K562 (cell line): ENCODE results near the gene CASKIN1. TPM values are rescaled to one million over a fixed set of nuclear protein-coding genes. Genes with fewer than 3 reads are reported as not detected.

Experiments
- BRCA1 ChIP-seq, 2 experiments: fragments of 450-650 bp in 1 of 2; sonication (generic) in 1 of 2; formaldehyde crosslinking in 1 of 2; IDR thresholded peaks; 2 replicates each; pipeline versions ENCODE4 v1.5.0 to v1.6.1; 2017 to 2020; ENCODE audit warnings: mild to moderate bottlenecking in 1 of 2, missing genetic modification reagents in 1 of 2
- CSDE1 ChIP-seq, 2 experiments: fragments of 450-650 bp; IDR thresholded peaks; 2 replicates each; pipeline ENCODE4 v1.6.1; 2016; ENCODE audit warnings: mild to moderate bottlenecking in 1 of 2
- DEAF1 ChIP-seq: fragments of 450-650 bp; formaldehyde crosslinking; IDR thresholded peaks from 2 replicates; pipeline ENCODE4 v1.4.0; 2020; ENCODE audit warnings: mild to moderate bottlenecking, moderate library complexity
- FOS ChIP-seq: IDR thresholded peaks from 3 replicates; pipeline ENCODE4 v1.6.1; 2011; ENCODE audit not compliant: insufficient read length; ENCODE audit errors: extremely low read depth
- GABPB1 ChIP-seq: sonication (generic); formaldehyde crosslinking; IDR thresholded peaks from 2 replicates; pipeline ENCODE4 v1.8.0; 2022; ENCODE audit warnings: mild to moderate bottlenecking, missing genetic modification reagents
- HDAC1 ChIP-seq, 2 experiments: fragments of 450-650 bp; IDR thresholded peaks; 2 replicates each; pipeline ENCODE4 v1.6.1; 2016 to 2017; ENCODE audit warnings: inconsistent platforms in 1 of 2, mild to moderate bottlenecking in 1 of 2, moderate library complexity in 1 of 2
- HDGF ChIP-seq: fragments of 450-650 bp; IDR thresholded peaks from 2 replicates; pipeline ENCODE4 v1.6.1; 2016
- HIVEP1 ChIP-seq: fragments of 250-450 bp; sonication (Bioruptor Pico); IDR thresholded peaks from 2 replicates; pipeline ENCODE4 v1.4.0; 2020; ENCODE audit warnings: mild to moderate bottlenecking
- HOXB6 ChIP-seq: fragments of 250-450 bp; sonication (Bioruptor Pico); IDR thresholded peaks from 2 replicates; pipeline ENCODE4 v1.5.1; 2022; ENCODE audit warnings: mild to moderate bottlenecking, borderline replicate concordance
- KLF6 ChIP-seq: fragments of 250-450 bp; sonication (Bioruptor Pico); IDR thresholded peaks from 2 replicates; pipeline ENCODE4 v1.4.0; 2020; ENCODE audit warnings: mild to moderate bottlenecking, moderate library complexity, borderline replicate concordance
- POLR2AphosphoS2 ChIP-seq: IDR thresholded peaks from 2 replicates; pipeline ENCODE4 v1.6.1; 2012; ENCODE audit warnings: low read length, improper control_type of control experiment
- POLR2H ChIP-seq: IDR thresholded peaks from 2 replicates; pipeline ENCODE4 v1.6.1; 2016; ENCODE audit warnings: missing genetic modification characterization, low read depth, mild to moderate bottlenecking, control low read depth, missing compliant biosample characterization, moderate library complexity
- PTBP1 ChIP-seq: fragments of 200-400 bp; formaldehyde crosslinking; IDR thresholded peaks from 2 replicates; pipeline ENCODE4 v1.6.1; 2017; ENCODE audit warnings: low read depth, low read length
- RBM25 ChIP-seq: fragments of 200-400 bp; formaldehyde crosslinking; IDR thresholded peaks from 2 replicates; pipeline ENCODE4 v1.6.1; 2018; ENCODE audit warnings: low read length, low read depth, moderate library complexity; ENCODE audit not compliant: severe bottlenecking
- SIN3B ChIP-seq: fragments of 450-650 bp; IDR thresholded peaks from 2 replicates; pipeline ENCODE4 v1.6.1; 2017; ENCODE audit warnings: low read depth, mild to moderate bottlenecking, moderate library complexity
- SIX5 ChIP-seq, 2 experiments: IDR thresholded peaks; 2 replicates each; pipeline ENCODE4 v1.6.1; 2011; ENCODE audit warnings: low read length in 2 of 2, borderline replicate concordance in 1 of 2, low read depth in 1 of 2, mild to moderate bottlenecking in 1 of 2, moderate library complexity in 1 of 2; ENCODE audit not compliant: insufficient read depth in 1 of 2
- SMAD3 ChIP-seq: fragments of 450-650 bp; formaldehyde crosslinking; conservative IDR thresholded peaks from 2 replicates; pipeline ENCODE4 v1.4.0; 2020; ENCODE audit warnings: mild to moderate bottlenecking
- SP1 ChIP-seq: sonication (generic); formaldehyde crosslinking; IDR thresholded peaks from 2 replicates; pipeline ENCODE4 v1.8.1; 2022; ENCODE audit warnings: mild to moderate bottlenecking, missing genetic modification reagents
- SRF ChIP-seq, 2 experiments: fragments of 250-450, 450-650 bp in 1 of 2; sonication (Bioruptor Pico) in 1 of 2; sonication (generic) in 1 of 2; formaldehyde crosslinking; IDR thresholded peaks; 2 replicates each; pipeline versions ENCODE4 v1.5.0 to v1.5.1; 2020 to 2022; ENCODE audit warnings: mild to moderate bottlenecking in 1 of 2, missing genetic modification reagents in 1 of 2
- TCFL5 ChIP-seq: fragments of 250-450 bp; sonication (Bioruptor Pico); conservative IDR thresholded peaks from 2 replicates; pipeline ENCODE4 v1.6.1; 2021; ENCODE audit warnings: mild to moderate bottlenecking, moderate library complexity, matching md5 sums
- THRB ChIP-seq: fragments of 450-650 bp; formaldehyde crosslinking; conservative IDR thresholded peaks from 2 replicates; pipeline ENCODE4 v1.4.0; 2022; ENCODE audit warnings: mild to moderate bottlenecking, missing genetic modification characterization
- ZEB2 ChIP-seq: fragments of 450-650 bp; IDR thresholded peaks from 2 replicates; pipeline ENCODE4 v1.6.1; 2016
- ZNF23 ChIP-seq: fragments of 250-450 bp; sonication (Bioruptor Pico); IDR thresholded peaks from 2 replicates; pipeline ENCODE4 v1.4.0; 2020; ENCODE audit warnings: mild to moderate bottlenecking
- ZNF239 ChIP-seq: fragments of 250-450 bp; sonication (Bioruptor Pico); IDR thresholded peaks from 2 replicates; pipeline ENCODE4 v1.4.0; 2020; ENCODE audit warnings: mild to moderate bottlenecking
- ZNF551 ChIP-seq: fragments of 250-450 bp; sonication (Bioruptor Pico); IDR thresholded peaks from 2 replicates; pipeline ENCODE4 v1.5.0; 2021; ENCODE audit warnings: mild to moderate bottlenecking, moderate library complexity
- ZNF79 ChIP-seq: fragments of 250-450 bp; sonication (Bioruptor Pico); IDR thresholded peaks from 2 replicates; pipeline ENCODE4 v1.4.0; 2020; ENCODE audit warnings: low read depth, mild to moderate bottlenecking, moderate library complexity
- ZZZ3 ChIP-seq: fragments of 450-650 bp; IDR thresholded peaks from 2 replicates; pipeline ENCODE4 v1.6.1; 2016; ENCODE audit warnings: antibody characterized with exemption, mild to moderate bottlenecking, moderate library complexity
- polyA plus RNA-seq, 8 experiments: library from polyadenylated mRNA; depleted of rRNA in 4 of 8; stranded (reverse) in 5 of 8; unstranded in 3 of 8; fragments of >200 nt; fragmentation: Nextera tagmentation in 2 of 8; fragmentation: Illumina TruSeq in 1 of 8; extraction: Ambion mirVana in 2 of 8; extraction: Trizol in 1 of 8; gene quantifications; 2 replicates each; pipeline versions ENCODE4 v1.2.1 to v1.2.3, GENCODE V29; 2011 to 2014; ENCODE audit warnings: inconsistent platforms in 1 of 8, missing spikeins in 1 of 8
- total RNA-seq, 7 experiments: library from RNA; depleted of rRNA in 6 of 7; stranded (reverse); fragments of >200 nt in 6 of 7; fragmentation: Illumina TruSeq in 2 of 7; extraction: Trizol in 2 of 7; gene quantifications; 2 replicates each; pipeline versions ENCODE4 v1.2.1 to v1.2.3, GENCODE V29; 2011 to 2021; ENCODE audit warnings: low replicate concordance in 1 of 7

The CASKIN1 gene
- total and polyA plus RNA-seq, 9 of the 15 experiments (the other 6 are each of a cell fraction or from before 2014, with no cell fraction given), result 0.15 to 4.5 (median 1.5) TPM; not detected in 2

- TF ChIP-seq HOXB6 (CRISPR knock-in tag), result peak; percentile 85
- peak; percentile 79; the same call in 1 of the 2 replicates for TF ChIP-seq THRB (CRISPR knock-in tag)
- 0 out of 2 replicates have a peak, but pooled peaks have one; percentile 13 for TF ChIP-seq SMAD3 (CRISPR knock-in tag)
- TF ChIP-seq HDAC1 (IDR thresholded peaks at IDR 0.05), result peak; percentile 31 to 92; a peak in 2 of 4 replicates
- peak; percentile 83 for TF ChIP-seq FOS
- TF ChIP-seq CSDE1 (IDR thresholded peaks at IDR 0.05), result no peak; a peak in 1 of 4 replicates
- TF ChIP-seq BRCA1 (IDR thresholded peaks at IDR 0.05), result no peak
- TF ChIP-seq BRCA1 (CRISPR knock-in tag; IDR thresholded peaks at IDR 0.05), result no peak
- peak; percentile 97 for TF ChIP-seq GABPB1
- TF ChIP-seq ZNF23 (CRISPR knock-in tag), result no peak
- TF ChIP-seq POLR2H, result peak; percentile 99
- TF ChIP-seq POLR2AphosphoS2, result peak; percentile 97
- TF ChIP-seq ZZZ3, result no peak; the same call in 1 of the 2 replicates
- no peak for TF ChIP-seq PTBP1
- TF ChIP-seq ZNF79 (CRISPR knock-in tag), result no peak
- TF ChIP-seq HDGF, result no peak
- TF ChIP-seq KLF6 (CRISPR knock-in tag), result peak; percentile 13; the same call in 1 of the 2 replicates
- no peak for TF ChIP-seq ZNF551 (CRISPR knock-in tag)
- TF ChIP-seq SRF (CRISPR knock-in tag; IDR thresholded peaks at IDR 0.05), result peak in 1 of 2 experiments; percentile 88; a peak in 2 of 4 replicates
- TF ChIP-seq SIN3B, result peak; percentile 65; the same call in 1 of the 2 replicates
- peak; percentile 24; the same call in 1 of the 2 replicates for TF ChIP-seq ZNF239 (CRISPR knock-in tag)
- TF ChIP-seq SIX5 (IDR thresholded peaks at IDR 0.05; ENCODE audit: borderline replicate concordance in 1 of 2, insufficient read depth in 1 of 2, low read depth in 1 of 2, low read length in 2 of 2), result peak; percentile 93 to 97
- TF ChIP-seq RBM25, result peak; percentile 71
- TF ChIP-seq HIVEP1 (CRISPR knock-in tag), result no peak
- TF ChIP-seq SP1 (CRISPR knock-in tag), result peak; percentile 94
- no peak for TF ChIP-seq DEAF1 (CRISPR knock-in tag)
- TF ChIP-seq ZEB2, result no peak
- TF ChIP-seq TCFL5 (CRISPR knock-in tag), result no peak
Observed at GRCh38 chr16:2155091-2155950, 41.1 kb downstream of the CASKIN1 start, which contains the start of gene TRAF7 (continued).
